Measurements from ENCODE around the gene MRPS21. TPM values are rescaled to one million over a fixed set of nuclear protein-coding genes. Genes with fewer than 3 reads are reported as not detected.

Gene MRPS21
- total RNA-seq, 3 donors from 2014 or later, result 40.5 to 55.1 (median 45.1) TPM

DNA sequence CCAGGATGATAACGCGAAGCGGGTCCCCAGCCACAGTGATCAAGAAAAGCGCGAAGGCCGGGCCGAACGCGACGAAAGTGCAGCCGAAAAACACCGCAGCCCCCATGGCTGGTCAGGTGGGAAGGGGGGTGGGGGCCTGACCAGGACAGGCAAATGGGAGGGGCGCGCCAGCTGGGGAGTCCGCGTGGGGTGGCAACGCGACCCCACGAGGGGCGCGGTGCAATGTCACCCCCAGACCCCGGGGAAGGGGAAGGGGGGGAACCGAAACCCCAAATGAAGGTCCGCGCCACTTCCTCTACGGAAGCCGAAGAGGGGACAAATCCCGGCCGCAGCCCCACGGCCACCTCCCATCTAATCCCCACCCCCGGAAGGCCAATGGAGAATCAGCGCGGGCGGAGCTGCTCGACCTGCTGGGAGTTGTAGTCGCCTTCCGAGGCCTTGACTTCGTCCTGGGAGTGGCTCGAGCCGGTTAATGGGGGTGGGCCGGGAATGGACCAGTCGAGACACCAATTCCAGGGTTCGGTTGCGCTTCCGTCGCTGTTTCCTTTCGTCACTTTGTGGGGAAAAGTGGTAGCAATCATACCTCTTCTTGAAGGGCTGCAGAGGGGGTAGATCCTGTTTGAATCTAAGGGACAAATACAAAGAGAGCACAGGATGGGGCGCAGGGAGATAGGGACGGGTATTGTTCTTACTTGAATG lies 24.8 kb upstream of the MRPS21 start, which contains the start of gene APH1A:
TSS of gene APH1A (minus strand) at position 312 of the 699 bp plus-strand sequence. CDS start at position 106, 206 bp downstream.
- peak; percentile 96 for DNase-seq (ENCODE audit: low spot score in 2 of 2)
- Histone ChIP-seq H3K27me3 (no peaks in the 10 kb centered on the region), H3K4me1 (peaks cover 10 to 12% of the 10 kb centered on the region in 2 donors), H3K27ac (peak within 1 kb of the TSS; percentile 93 to 97), H3K36me3 (peaks cover 11% of the 10 kb centered on the region), H3K4me3 (peak within 1 kb of the TSS; percentile 94 to 97 (median 95)), H3K9me3 (no peaks in the 10 kb centered on the region)
- TF ChIP-seq POLR2A (IDR thresholded peaks at IDR 0.05), result peak; percentile 46
- peak; percentile 84 to 91 (median 90) for TF ChIP-seq POLR2AphosphoS5 (IDR thresholded peaks at IDR 0.05)
- TF ChIP-seq, protein P1, sequence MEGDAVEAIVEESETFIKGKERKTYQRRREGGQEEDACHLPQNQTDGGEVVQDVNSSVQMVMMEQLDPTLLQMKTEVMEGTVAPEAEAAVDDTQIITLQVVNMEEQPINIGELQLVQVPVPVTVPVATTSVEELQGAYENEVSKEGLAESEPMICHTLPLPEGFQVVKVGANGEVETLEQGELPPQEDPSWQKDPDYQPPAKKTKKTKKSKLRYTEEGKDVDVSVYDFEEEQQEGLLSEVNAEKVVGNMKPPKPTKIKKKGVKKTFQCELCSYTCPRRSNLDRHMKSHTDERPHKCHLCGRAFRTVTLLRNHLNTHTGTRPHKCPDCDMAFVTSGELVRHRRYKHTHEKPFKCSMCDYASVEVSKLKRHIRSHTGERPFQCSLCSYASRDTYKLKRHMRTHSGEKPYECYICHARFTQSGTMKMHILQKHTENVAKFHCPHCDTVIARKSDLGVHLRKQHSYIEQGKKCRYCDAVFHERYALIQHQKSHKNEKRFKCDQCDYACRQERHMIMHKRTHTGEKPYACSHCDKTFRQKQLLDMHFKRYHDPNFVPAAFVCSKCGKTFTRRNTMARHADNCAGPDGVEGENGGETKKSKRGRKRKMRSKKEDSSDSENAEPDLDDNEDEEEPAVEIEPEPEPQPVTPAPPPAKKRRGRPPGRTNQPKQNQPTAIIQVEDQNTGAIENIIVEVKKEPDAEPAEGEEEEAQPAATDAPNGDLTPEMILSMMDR (IDR thresholded peaks at IDR 0.05), result no peak
- intact Hi-C loops (cut with DNase I; ENCODE audit: low total_unique reads), result no loop called here

DNA sequence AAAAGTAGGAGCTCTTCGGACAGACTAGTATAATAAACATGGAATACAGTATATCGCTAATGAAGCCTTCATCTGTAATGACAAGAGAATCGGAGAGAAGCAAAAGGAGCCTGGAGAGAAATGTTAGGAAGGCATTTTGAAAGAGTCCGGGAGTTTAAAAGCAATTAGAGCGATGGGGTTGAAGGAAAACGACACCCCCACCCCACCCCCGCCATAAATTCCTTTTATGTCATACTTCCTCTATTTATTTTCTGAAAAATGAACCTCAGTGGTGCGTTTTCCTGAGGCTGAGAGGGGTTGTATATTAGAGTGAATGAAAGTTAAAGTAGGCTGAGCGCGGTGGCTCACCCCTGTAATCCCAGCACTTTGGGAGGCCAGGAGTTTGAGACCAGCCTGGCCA lies 24.2 kb upstream of the MRPS21 start:
- DNase-seq (ENCODE audit: low spot score in 2 of 2), result no peak
- Histone ChIP-seq H3K4me1 (peaks cover 10 to 12% of the 10 kb centered on the region in 2 donors), H3K27ac (peak overlapping the region; percentile 93 to 97), H3K4me3 (peak overlapping the region; percentile 94 to 97 (median 95)), H3K27me3 (no peaks in the 10 kb centered on the region), H3K9me3 (no peaks in the 10 kb centered on the region), H3K36me3 (peaks cover 11% of the 10 kb centered on the region)
- TF ChIP-seq POLR2AphosphoS5 (IDR thresholded peaks at IDR 0.05) (no peak), POLR2A (IDR thresholded peaks at IDR 0.05) (no peak)
- TF ChIP-seq, protein P1 (IDR thresholded peaks at IDR 0.05), result no peak
- intact Hi-C loops (cut with DNase I; ENCODE audit: low total_unique reads), result no loop called here

DNA sequence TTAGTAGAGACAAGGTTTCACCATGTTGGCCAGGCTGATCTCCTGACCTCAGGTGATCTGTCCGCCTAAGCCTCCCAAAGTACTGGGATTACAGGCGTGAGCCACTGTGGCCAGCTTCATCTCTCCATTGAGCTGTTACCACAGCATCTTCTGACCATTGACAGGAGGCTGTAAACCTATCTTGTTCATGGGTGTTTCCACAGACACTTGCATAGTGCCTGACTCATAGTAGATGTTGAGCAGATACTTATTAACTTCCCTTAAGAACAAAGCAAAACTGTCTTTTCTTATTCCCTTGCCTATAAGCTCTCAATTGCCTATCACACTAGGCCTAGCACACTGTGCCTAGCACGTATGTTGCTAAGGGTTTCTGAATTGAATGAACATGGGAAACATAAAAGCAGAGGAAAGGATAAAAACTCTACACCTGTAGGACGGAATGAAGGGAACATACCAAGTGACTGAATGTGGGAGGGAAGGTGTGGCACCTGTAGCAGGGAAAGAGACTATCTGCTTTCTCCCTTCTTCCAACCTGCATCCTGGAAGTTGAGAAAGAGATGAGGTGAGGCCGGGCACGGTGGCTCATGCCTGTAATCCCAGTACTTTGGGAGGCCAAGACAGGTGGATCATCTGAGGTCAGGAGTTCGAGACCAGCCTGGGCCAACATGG lies 22.2 kb upstream of the MRPS21 start:
- peaks cover 10 to 12% of the 10 kb centered on the region in 2 donors for H3K4me1 ChIP-seq
- TF ChIP-seq POLR2AphosphoS5 (IDR thresholded peaks at IDR 0.05), result no peak
- no peak for TF ChIP-seq POLR2A (IDR thresholded peaks at IDR 0.05)
- TF ChIP-seq, protein P1 (IDR thresholded peaks at IDR 0.05), result no peak
- H3K4me3 ChIP-seq, result no peak overlapping the region
- DNase-seq (ENCODE audit: low spot score in 2 of 2), result no peak
- no peaks in the 10 kb centered on the region for H3K36me3 ChIP-seq
- intact Hi-C loops (cut with DNase I; ENCODE audit: low total_unique reads), result no loop called here
- no peaks in the 10 kb centered on the region for H3K9me3 ChIP-seq
- H3K27me3 ChIP-seq, result no peaks in the 10 kb centered on the region
- H3K27ac ChIP-seq, result peak overlapping the region in 1 of 2 donors; percentile 48

DNA sequence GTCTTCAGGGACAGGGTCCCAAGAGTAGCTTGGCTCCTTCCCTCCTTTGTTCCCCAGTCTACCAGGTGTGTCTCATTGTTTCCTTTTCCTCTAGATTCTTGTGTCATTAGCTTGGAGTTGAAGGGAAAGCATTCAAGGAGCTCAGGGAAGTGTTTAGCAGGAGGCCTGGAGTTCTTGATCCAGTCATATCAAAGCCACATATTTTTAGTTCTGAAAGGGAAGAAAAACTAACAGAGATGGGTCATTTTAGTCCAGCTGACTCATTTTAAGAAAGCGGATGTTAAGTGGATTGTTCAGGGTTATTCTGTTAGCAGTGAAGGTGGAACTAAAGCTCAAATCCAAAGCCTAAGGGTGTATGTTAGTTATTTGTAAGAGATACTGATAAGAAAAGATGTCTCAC lies 20.4 kb upstream of the MRPS21 start:
- Histone ChIP-seq H3K9me3 (no peaks in the 10 kb centered on the region), H3K27ac (peak overlapping the region; percentile 18 to 48), H3K4me3 (peak overlapping the region in 2 of 3 donors; percentile 22 to 50), H3K4me1 (no peaks in the 10 kb centered on the region), H3K36me3 (no peaks in the 10 kb centered on the region), H3K27me3 (no peaks in the 10 kb centered on the region)
- intact Hi-C loops (cut with DNase I; ENCODE audit: low total_unique reads), result no loop called here
- TF ChIP-seq POLR2A (IDR thresholded peaks at IDR 0.05), result no peak
- TF ChIP-seq POLR2AphosphoS5 (IDR thresholded peaks at IDR 0.05), result no peak
- TF ChIP-seq, protein P1 (IDR thresholded peaks at IDR 0.05), result no peak
- DNase-seq (ENCODE audit: low spot score in 2 of 2), result no peak

All from breast epithelium (tissue), 4 donors.